Mesothelial cell of epicardium (in vitro differentiated cells): ENCODE measurements around the gene C19orf25. TPM values are rescaled to one million over a fixed set of nuclear protein-coding genes. Genes with fewer than 3 reads are reported as not detected.
A peak's percentile ranks its signal among the peaks of the same experiment; 100 is the strongest.

Experiments used
- DNase-seq, 2 experiments: peaks; one replicate each; pipeline ENCODE4 v3.0.0; 2021; ENCODE audit warnings: low spot score in 2 of 2; ENCODE audit not compliant: unreplicated experiment in 2 of 2
- H3K27ac Mint-ChIP-seq: 2 replicates; pipeline ENCODE4 v1.8.0; 2021; ENCODE audit warnings: mixed read lengths
- H3K27me3 Mint-ChIP-seq: 2 replicates; pipeline ENCODE4 v1.8.0; 2021; ENCODE audit warnings: low read depth, mixed read lengths
- H3K36me3 Mint-ChIP-seq: 2 replicates; pipeline ENCODE4 v1.8.0; 2021; ENCODE audit warnings: mixed read lengths
- H3K4me1 Mint-ChIP-seq: 2 replicates; pipeline ENCODE4 v1.8.0; 2021; ENCODE audit warnings: mixed read lengths
- H3K4me3 Mint-ChIP-seq: 2 replicates; pipeline ENCODE4 v1.8.0; 2021; ENCODE audit warnings: mild to moderate bottlenecking, moderate library complexity, mixed read lengths
- H3K9me3 Mint-ChIP-seq: 2 replicates; pipeline ENCODE4 v1.8.0; 2021; ENCODE audit warnings: mixed read lengths
- total RNA-seq: library from RNA; stranded (reverse); gene quantifications from 3 replicates; pipeline ENCODE4 v1.2.1, GENCODE V29; 2021
- TF ChIP-seq, protein P1 (sequence below): fragments of 200-600 bp; sonication (generic); IDR thresholded peaks from one replicate; pipeline ENCODE4 v1.5.0; 2021; ENCODE audit warnings: antibody characterized with exemption; ENCODE audit not compliant: unreplicated experiment

C19orf25 gene
- total RNA-seq, 1 donor from 2014 or later: 29.4 TPM

DNA sequence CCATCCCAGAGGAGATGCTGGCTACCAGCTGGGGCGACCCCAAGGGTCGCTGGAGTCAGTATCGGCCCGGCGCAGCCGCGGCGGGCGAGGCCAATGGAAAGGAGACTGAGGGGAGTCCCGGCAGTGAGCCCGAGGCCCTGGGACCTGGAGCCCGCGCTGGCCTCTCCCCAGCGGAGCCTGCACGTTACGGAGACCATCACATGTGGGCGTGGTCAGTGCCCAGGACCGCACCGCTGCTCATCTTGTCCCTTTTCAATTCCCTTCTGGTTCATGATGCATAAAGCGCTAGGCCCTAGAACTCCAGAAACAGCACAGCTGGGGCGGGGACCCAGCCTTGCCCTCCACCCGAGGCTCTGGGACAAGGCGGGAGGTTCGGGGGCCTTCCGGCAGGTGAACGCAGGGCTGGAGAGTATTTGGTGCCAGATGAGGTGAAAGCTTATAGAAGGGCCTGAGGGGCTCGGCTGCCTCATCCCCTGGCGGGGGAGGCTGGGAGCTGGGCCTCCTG is 8.0 kb downstream of the C19orf25 start:
- peaks cover 7% of the 10 kb centered on the region for H3K4me1 Mint-ChIP-seq
- no peak for DNase-seq
- H3K27me3 Mint-ChIP-seq: peaks cover 50% of the 10 kb centered on the region
- H3K27ac Mint-ChIP-seq: no peak overlapping the region
- no peaks in the 10 kb centered on the region for H3K36me3 Mint-ChIP-seq
- H3K4me3 Mint-ChIP-seq: peak overlapping the region; percentile 36
- no peaks in the 10 kb centered on the region for H3K9me3 Mint-ChIP-seq
- TF ChIP-seq, protein P1, sequence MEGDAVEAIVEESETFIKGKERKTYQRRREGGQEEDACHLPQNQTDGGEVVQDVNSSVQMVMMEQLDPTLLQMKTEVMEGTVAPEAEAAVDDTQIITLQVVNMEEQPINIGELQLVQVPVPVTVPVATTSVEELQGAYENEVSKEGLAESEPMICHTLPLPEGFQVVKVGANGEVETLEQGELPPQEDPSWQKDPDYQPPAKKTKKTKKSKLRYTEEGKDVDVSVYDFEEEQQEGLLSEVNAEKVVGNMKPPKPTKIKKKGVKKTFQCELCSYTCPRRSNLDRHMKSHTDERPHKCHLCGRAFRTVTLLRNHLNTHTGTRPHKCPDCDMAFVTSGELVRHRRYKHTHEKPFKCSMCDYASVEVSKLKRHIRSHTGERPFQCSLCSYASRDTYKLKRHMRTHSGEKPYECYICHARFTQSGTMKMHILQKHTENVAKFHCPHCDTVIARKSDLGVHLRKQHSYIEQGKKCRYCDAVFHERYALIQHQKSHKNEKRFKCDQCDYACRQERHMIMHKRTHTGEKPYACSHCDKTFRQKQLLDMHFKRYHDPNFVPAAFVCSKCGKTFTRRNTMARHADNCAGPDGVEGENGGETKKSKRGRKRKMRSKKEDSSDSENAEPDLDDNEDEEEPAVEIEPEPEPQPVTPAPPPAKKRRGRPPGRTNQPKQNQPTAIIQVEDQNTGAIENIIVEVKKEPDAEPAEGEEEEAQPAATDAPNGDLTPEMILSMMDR: no peak

GRCh38 chr19:1470305-1471009 is 8.6 kb downstream of the C19orf25 start:
- DNase-seq: no peak
- Mint-ChIP-seq H3K4me1 (peaks cover 7% of the 10 kb centered on the region), H3K36me3 (no peaks in the 10 kb centered on the region), H3K27ac (no peak overlapping the region), H3K27me3 (peaks cover 53% of the 10 kb centered on the region), H3K9me3 (no peaks in the 10 kb centered on the region), H3K4me3 (peak overlapping the region; percentile 57)
- TF ChIP-seq, protein P1: no peak

DNA sequence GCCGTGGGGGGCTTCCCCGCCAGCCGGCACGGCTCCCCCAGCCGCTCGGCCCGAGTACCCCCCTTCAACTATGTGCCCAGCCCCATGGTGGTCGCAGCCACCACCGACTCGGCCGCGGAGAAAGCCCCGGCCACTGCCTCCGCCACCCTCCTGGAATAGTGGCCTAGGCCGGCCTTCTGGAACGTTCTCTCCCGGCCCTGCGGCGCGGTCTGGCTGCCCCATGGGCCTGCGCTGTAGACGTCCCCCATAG is 9.0 kb downstream of the C19orf25 start:
- Mint-ChIP-seq H3K27ac (no peak overlapping the region), H3K36me3 (no peaks in the 10 kb centered on the region), H3K4me3 (peak overlapping the region; percentile 57), H3K27me3 (peaks cover 55% of the 10 kb centered on the region), H3K4me1 (peaks cover 7% of the 10 kb centered on the region), H3K9me3 (no peaks in the 10 kb centered on the region)
- no peak for DNase-seq
- TF ChIP-seq, protein P1: no peak

DNA sequence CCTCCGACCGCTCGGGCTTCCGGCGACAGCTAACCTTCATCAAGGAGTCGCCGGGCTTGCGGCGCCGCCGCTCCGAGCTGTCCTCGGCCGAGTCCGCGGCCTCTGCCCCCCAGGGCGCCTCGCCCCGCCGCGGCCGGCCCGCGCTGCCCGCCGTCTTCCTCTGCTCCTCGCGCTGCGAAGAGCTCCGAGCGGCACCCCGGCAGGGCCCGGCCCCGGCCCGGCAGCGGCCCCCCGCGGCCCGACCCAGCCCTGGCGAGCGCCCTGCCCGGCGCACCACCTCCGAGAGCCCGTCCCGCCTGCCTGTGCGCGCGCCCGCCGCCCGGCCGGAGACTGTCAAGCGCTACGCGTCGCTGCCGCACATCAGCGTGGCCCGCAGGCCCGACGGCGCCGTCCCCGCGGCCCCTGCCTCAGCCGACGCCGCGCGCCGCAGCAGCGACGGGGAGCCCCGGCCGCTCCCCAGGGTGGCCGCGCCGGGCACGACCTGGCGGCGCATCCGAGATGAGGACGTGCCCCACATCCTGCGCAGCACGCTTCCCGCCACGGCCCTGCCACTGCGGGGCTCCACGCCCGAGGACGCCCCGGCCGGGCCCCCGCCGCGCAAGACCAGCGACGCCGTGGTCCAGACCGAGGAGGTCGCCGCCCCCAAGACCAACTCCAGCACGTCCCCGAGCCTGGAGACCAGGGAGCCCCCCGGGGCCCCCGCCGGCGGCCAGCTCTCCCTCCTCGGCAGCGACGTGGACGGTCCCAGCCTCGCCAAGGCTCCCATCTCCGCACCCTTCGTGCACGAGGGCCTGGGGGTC is 9.6 kb downstream of the C19orf25 start:
- TF ChIP-seq, protein P1: no peak

DNA sequence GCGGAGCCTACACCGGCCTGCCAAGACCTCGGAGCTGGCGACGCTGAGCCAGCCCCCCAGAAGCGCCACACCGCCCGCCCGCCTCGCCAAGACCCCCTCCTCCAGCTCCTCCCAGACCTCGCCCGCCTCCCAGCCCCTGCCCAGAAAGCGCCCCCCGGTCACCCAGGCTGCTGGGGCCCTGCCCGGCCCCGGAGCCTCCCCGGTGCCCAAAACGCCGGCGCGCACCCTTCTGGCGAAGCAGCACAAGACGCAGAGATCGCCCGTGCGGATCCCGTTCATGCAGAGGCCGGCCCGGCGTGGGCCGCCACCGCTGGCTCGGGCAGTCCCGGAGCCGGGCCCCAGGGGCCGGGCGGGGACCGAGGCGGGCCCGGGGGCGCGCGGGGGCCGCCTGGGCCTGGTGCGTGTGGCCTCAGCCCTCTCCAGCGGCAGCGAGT is 10.2 kb downstream of the C19orf25 start:
- Mint-ChIP-seq H3K36me3 (no peaks in the 10 kb centered on the region), H3K4me3 (no peak overlapping the region), H3K27ac (no peak overlapping the region), H3K4me1 (peaks cover 7% of the 10 kb centered on the region), H3K27me3 (peaks cover 61% of the 10 kb centered on the region), H3K9me3 (no peaks in the 10 kb centered on the region)
- TF ChIP-seq, protein P1: no peak
- no peak for DNase-seq

More for the DNA sequence above, 9.6 kb downstream of the C19orf25 start:
- Mint-ChIP-seq H3K36me3 (no peaks in the 10 kb centered on the region), H3K27me3 (peaks cover 60% of the 10 kb centered on the region), H3K4me1 (peaks cover 7% of the 10 kb centered on the region), H3K27ac (no peak overlapping the region), H3K9me3 (no peaks in the 10 kb centered on the region), H3K4me3 (no peak overlapping the region)
- DNase-seq: no peak
